SK-N-SH (cell line): ENCODE data around the gene FBXO15. TPM values are rescaled to one million over a fixed set of nuclear protein-coding genes. Genes with fewer than 3 reads are reported as not detected.

Experiments used
- CTCF ChIA-PET: fragments of 300-600, 350-600 bp; formaldehyde crosslinking; extraction: SDS; loops from one replicate; lab custom pipeline; 2021; lab: Yijun Ruan, JAX
- POLR2A ChIA-PET: fragments of 350-600 bp; sonication (Branson Sonifier 250); formaldehyde crosslinking; extraction: SDS; loops from one replicate; lab custom pipeline; 2020; ENCODE audit warnings: antibody characterized with exemption, inconsistent platforms; lab: Yijun Ruan, JAX
- DNase-seq: peaks from one replicate; pipeline ENCODE4 v3.0.0; 2012
- H2AFZ ChIP-seq: fragments of 200-600 bp; sonication (generic); 2 replicates; pipeline ENCODE4 v1.8.1; 2016; ENCODE audit warnings: antibody characterized with exemption, mild to moderate bottlenecking, low read depth
- H3F3A ChIP-seq: fragments of 200-600 bp; sonication (generic); replicated peaks from 2 replicates; pipeline ENCODE3; 2016; ENCODE audit warnings: antibody characterized with exemption, mild to moderate bottlenecking; ENCODE audit not compliant: insufficient read depth
- H3K27ac ChIP-seq, 2 experiments: fragments of 200-500 bp in 1 of 2; fragments of 200-600 bp in 1 of 2; sonication (Bioruptor generic) in 1 of 2; sonication (generic), shearing (Covaris generic) in 1 of 2; 2 replicates each; pipeline versions ENCODE4 v1.5.1 to v1.6.1; 2014 to 2016; ENCODE audit warnings: low read depth in 2 of 2, inconsistent platforms in 1 of 2, low read length in 1 of 2, mild to moderate bottlenecking in 1 of 2, mixed read lengths in 1 of 2
- H3K27me3 ChIP-seq: fragments of 200-600 bp; sonication (generic), shearing (Covaris generic); 2 replicates; pipeline ENCODE4 v1.6.1; 2016; ENCODE audit warnings: mixed run types; ENCODE audit not compliant: insufficient read depth
- H3K36me3 ChIP-seq, 2 experiments: fragments of 200-500 bp in 1 of 2; fragments of 200-600 bp in 1 of 2; sonication (Bioruptor generic) in 1 of 2; sonication (generic) in 1 of 2; replicated peaks in 1 of 2; 2 replicates each; pipeline versions ENCODE3 to v1.5.1; 2014 to 2016; ENCODE audit warnings: low read length in 1 of 2, mild to moderate bottlenecking in 1 of 2; ENCODE audit not compliant: insufficient read depth in 2 of 2, control insufficient read depth in 1 of 2
- H3K4me1 ChIP-seq, 2 experiments: fragments of 200-500 bp in 1 of 2; fragments of 200-600 bp in 1 of 2; sonication (Bioruptor generic) in 1 of 2; sonication (generic), shearing (Covaris generic) in 1 of 2; 2 replicates each; pipeline versions ENCODE4 v1.5.1 to v1.6.1; 2014 to 2016; ENCODE audit warnings: low read depth in 1 of 2, low read length in 1 of 2, mixed run types in 1 of 2; ENCODE audit not compliant: insufficient read depth in 2 of 2, control insufficient read depth in 1 of 2
- H3K4me2 ChIP-seq: fragments of 200-600 bp; sonication (generic), shearing (Covaris generic); 2 replicates; pipeline ENCODE4 v1.6.1; 2017; ENCODE audit warnings: mixed run types
- H3K4me3 ChIP-seq, 2 experiments: fragments of 200-500 bp in 1 of 2; fragments of 200-600 bp in 1 of 2; sonication (Bioruptor generic) in 1 of 2; sonication (generic), shearing (Covaris generic) in 1 of 2; 2 replicates each; pipeline versions ENCODE4 v1.5.1 to v1.8.1; 2014 to 2016; ENCODE audit warnings: low read depth in 2 of 2, inconsistent platforms in 1 of 2, low read length in 1 of 2, mild to moderate bottlenecking in 1 of 2, mixed read lengths in 1 of 2, moderate library complexity in 1 of 2
- H3K79me2 ChIP-seq: fragments of 200-600 bp; sonication (generic); 2 replicates; pipeline ENCODE4 v1.8.1; 2017; ENCODE audit warnings: mild to moderate bottlenecking; ENCODE audit not compliant: insufficient read depth
- H3K9ac ChIP-seq: fragments of 200-600 bp; sonication (generic); 2 replicates; pipeline ENCODE4 v1.6.1; 2017; ENCODE audit warnings: mixed run types
- H3K9me2 ChIP-seq: fragments of 200-600 bp; sonication (generic); 2 replicates; pipeline ENCODE4 v1.6.1; 2017; ENCODE audit warnings: mixed run types
- H3K9me3 ChIP-seq: fragments of 200-600 bp; sonication (generic); 2 replicates; pipeline ENCODE4 v1.6.1; 2017; ENCODE audit warnings: mixed run types, mild to moderate bottlenecking, moderate library complexity
- H4K20me1 ChIP-seq: fragments of 200-600 bp; sonication (generic); 2 replicates; pipeline ENCODE4 v1.6.1; 2017; ENCODE audit warnings: mild to moderate bottlenecking, mixed run types; ENCODE audit not compliant: insufficient read depth
- CHD2 ChIP-seq: fragments of 150-350 bp; IDR thresholded peaks from 2 replicates; pipeline ENCODE4 v1.6.1; 2018; ENCODE audit warnings: low read length; ENCODE audit not compliant: partially characterized antibody
- EZH2phosphoT487 ChIP-seq: fragments of 200-600 bp; sonication (generic); IDR thresholded peaks from 2 replicates; pipeline ENCODE4 v1.6.1; 2017; ENCODE audit warnings: low read depth, mixed run types, mild to moderate bottlenecking, antibody characterized with exemption, moderate library complexity, borderline replicate concordance
- FOSL2 ChIP-seq: IDR thresholded peaks from 2 replicates; pipeline ENCODE4 v1.4.0; 2012; ENCODE audit warnings: low read depth, mild to moderate bottlenecking, moderate library complexity, borderline replicate concordance
- FOXM1 ChIP-seq: IDR thresholded peaks from 2 replicates; pipeline ENCODE4 v1.4.0; 2012; ENCODE audit warnings: low read depth, mild to moderate bottlenecking
- GATA2 ChIP-seq: sonication (generic); formaldehyde crosslinking; IDR thresholded peaks from 2 replicates; pipeline ENCODE4 v1.5.0; 2020; ENCODE audit warnings: mild to moderate bottlenecking, missing genetic modification reagents
- MEF2A ChIP-seq: IDR thresholded peaks from 2 replicates; pipeline ENCODE4 v1.4.0; 2012; ENCODE audit warnings: low read depth, borderline replicate concordance
- NFIC ChIP-seq: IDR thresholded peaks from 2 replicates; pipeline ENCODE4 v1.4.0; 2012; ENCODE audit warnings: borderline replicate concordance
- NRF1 ChIP-seq: IDR thresholded peaks from 2 replicates; pipeline ENCODE4 v1.6.1; 2012; ENCODE audit warnings: low read depth, mild to moderate bottlenecking, low read length
- PBX3 ChIP-seq: IDR thresholded peaks from 2 replicates; pipeline ENCODE4; 2012
- RCOR1 ChIP-seq: fragments of 150-350 bp; IDR thresholded peaks from 2 replicates; pipeline ENCODE4 v1.6.1; 2017; ENCODE audit warnings: antibody characterized with exemption, low read length
- RFX5 ChIP-seq: IDR thresholded peaks from 2 replicates; pipeline ENCODE4 v1.6.1; 2012; ENCODE audit warnings: mild to moderate bottlenecking, improper control_type of control experiment, low read length
- RXRA ChIP-seq: IDR thresholded peaks from 2 replicates; pipeline ENCODE4 v1.4.0; 2012; ENCODE audit warnings: low read depth, mild to moderate bottlenecking, borderline replicate concordance
- SIN3A ChIP-seq: IDR thresholded peaks from 2 replicates; pipeline ENCODE4 v1.6.1; 2012; ENCODE audit warnings: low read depth, mild to moderate bottlenecking, low read length, moderate library complexity, borderline replicate concordance
- TAF1 ChIP-seq: IDR thresholded peaks from 2 replicates; pipeline ENCODE4 v1.6.1; 2012; ENCODE audit warnings: low read depth, mild to moderate bottlenecking, low read length, moderate library complexity, borderline replicate concordance
- TCF12 ChIP-seq: IDR thresholded peaks from 2 replicates; pipeline ENCODE4 v1.4.0; 2012
- TEAD4 ChIP-seq: IDR thresholded peaks from 2 replicates; pipeline ENCODE4 v1.4.0; 2012; ENCODE audit warnings: mild to moderate bottlenecking, borderline replicate concordance; ENCODE audit not compliant: insufficient read depth
- USF1 ChIP-seq: IDR thresholded peaks from 2 replicates; pipeline ENCODE4 v1.4.0; 2012; ENCODE audit warnings: low read depth, borderline replicate concordance
- USF2 ChIP-seq: fragments of 150-350 bp; IDR thresholded peaks from 2 replicates; pipeline ENCODE4 v1.6.1; 2017; ENCODE audit warnings: antibody characterized with exemption, low read length, low read depth, borderline replicate concordance
- ZBTB33 ChIP-seq: IDR thresholded peaks from 2 replicates; pipeline ENCODE4 v1.4.0; 2012; ENCODE audit warnings: low read depth, borderline replicate concordance
- WGBS: methylation state at CpG from one replicate; pipeline ENCODE4 v1.1.6; 2017; ENCODE audit warnings: low lambda C conversion rate; 5-methylcytosine and 5-hydroxymethylcytosine counted together
- polyA plus RNA-seq, 3 experiments: library from polyadenylated mRNA; depleted of rRNA; stranded (reverse); fragments of >200 nt; gene quantifications; 2 replicates each; pipeline ENCODE4 v1.2.3, GENCODE V29; 2012

FBXO15 gene
- polyA plus RNA-seq, 1 of the 3 experiments (the other 2 are of a cell fraction): 0.62 TPM

GRCh38 chr18:74068296-74068695 lies 79.3 kb downstream of the FBXO15 start:
- no peak for DNase-seq
- no peak for TF ChIP-seq MEF2A
- no peak for TF ChIP-seq PBX3
- TF ChIP-seq USF1: no peak
- no peak for TF ChIP-seq TAF1
- TF ChIP-seq TEAD4: no peak
- TF ChIP-seq NFIC: no peak
- no peak for TF ChIP-seq ZBTB33
- no peak for TF ChIP-seq SIN3A
- TF ChIP-seq NRF1: no peak
- no peak for TF ChIP-seq RCOR1
- no peak for TF ChIP-seq EZH2phosphoT487
- TF ChIP-seq RXRA: no peak
- no peak for TF ChIP-seq USF2
- TF ChIP-seq RFX5: no peak
- TF ChIP-seq FOSL2: no peak
- TF ChIP-seq GATA2 (CRISPR knock-in tag): no peak
- TF ChIP-seq TCF12: no peak
- no peak for TF ChIP-seq FOXM1
- no peak for TF ChIP-seq CHD2
- Histone ChIP-seq H3K4me1 (no peaks in the 10 kb centered on the region), H3K4me3 (no peak overlapping the region), H3K27ac (no peak overlapping the region), H3K9ac (no peak overlapping the region), H3K79me2 (no peaks in the 10 kb centered on the region), H3K27me3 (peaks cover 11% of the 10 kb centered on the region; the same call in 1 of the 2 replicates), H3K36me3 (no peaks in the 10 kb centered on the region), H3F3A (no peaks in the 10 kb centered on the region), H3K9me2 (no peaks in the 10 kb centered on the region), H3K9me3 (no peaks in the 10 kb centered on the region), H4K20me1 (no peaks in the 10 kb centered on the region), H3K4me2 (no peak overlapping the region), H2AFZ (no peak overlapping the region)
- 4% methylated on average over 3 of the region's 3 CpGs for WGBS
- CTCF ChIA-PET: no interaction called here
- POLR2A ChIA-PET: no interaction called here
